ENCODE results near the gene ZFPL1.
A peak's percentile ranks its signal among the peaks of the same experiment; 100 is the strongest.

Gene ZFPL1

GRCh38 chr11:65095974-65096806 is 12.2 kb downstream of the ZFPL1 start, which contains the start of gene VPS51:
Gene VPS51 (plus strand): TSS chr11:65096214. CDS start chr11:65096251, 37 bp downstream.
- DNase-seq, result peak; percentile 78

- DNase-seq, result no peak
Observed at GRCh38 chr11:65096926-65097325, 12.9 kb downstream of the ZFPL1 start.

GRCh38 chr11:65100674-65101350 is 16.8 kb downstream of the ZFPL1 start:
- no peak for DNase-seq

- no peak for DNase-seq
Observed at GRCh38 chr11:65102142-65103095, 18.4 kb downstream of the ZFPL1 start.

- no peak for DNase-seq
Observed at GRCh38 chr11:65103476-65103875, 19.5 kb downstream of the ZFPL1 start.

GRCh38 chr11:65104628-65105027 is 20.6 kb downstream of the ZFPL1 start:
- no peak for DNase-seq

GRCh38 chr11:65107078-65107477 is 23.1 kb downstream of the ZFPL1 start:
- DNase-seq, result no peak

GRCh38 chr11:65107751-65108468 is 23.9 kb downstream of the ZFPL1 start:
- no peak for DNase-seq

- no peak for DNase-seq
Observed at GRCh38 chr11:65108469-65109123, 24.6 kb downstream of the ZFPL1 start.

- DNase-seq, result no peak
Observed at GRCh38 chr11:65109231-65110198, 25.5 kb downstream of the ZFPL1 start.

- DNase-seq, result peak; percentile 90
Observed at GRCh38 chr11:65110354-65110861, 26.4 kb downstream of the ZFPL1 start.

GRCh38 chr11:65111159-65111743 is 27.2 kb downstream of the ZFPL1 start:
- no peak for DNase-seq

GRCh38 chr11:65111744-65112545 is 27.9 kb downstream of the ZFPL1 start, which contains the start of gene TM7SF2:
Gene TM7SF2 (plus strand): TSS chr11:65111872. CDS start chr11:65112016, 144 bp downstream.
- peak; percentile 91 for DNase-seq

GRCh38 chr11:65112546-65113360 is 28.7 kb downstream of the ZFPL1 start:
- peak; percentile 67 for DNase-seq

GRCh38 chr11:65113361-65113756 is 29.3 kb downstream of the ZFPL1 start:
- no peak for DNase-seq

- DNase-seq, result no peak
Observed at GRCh38 chr11:65113839-65114238, 29.8 kb downstream of the ZFPL1 start.

GRCh38 chr11:65114538-65115171 is 30.6 kb downstream of the ZFPL1 start:
- no peak for DNase-seq
